ENCODE measurements around the gene DECR2. TPM values are rescaled to one million over a fixed set of nuclear protein-coding genes. Genes with fewer than 3 reads are reported as not detected.
"Not testable (repeated sequence)": the region's sequence is repeated elsewhere in the genome, so short reads cannot be mapped to it uniquely, and the experiment has no call there.

Gene DECR2
- total RNA-seq, 1 experiment from 2014 or later = 52.6 TPM

- Mint-ChIP-seq H3K4me3 (ENCODE audit: unreplicated experiment) (no peak overlapping the region), H3K27ac (ENCODE audit: unreplicated experiment) (peak overlapping the region; percentile 57), H3K9me3 (ENCODE audit: unreplicated experiment) (no peaks in the 10 kb centered on the region), H3K27me3 (ENCODE audit: insufficient read depth, unreplicated experiment) (no peaks in the 10 kb centered on the region), H3K4me1 (ENCODE audit: low read depth, unreplicated experiment) (no peaks in the 10 kb centered on the region), H3K36me3 (ENCODE audit: insufficient read depth, unreplicated experiment) (peaks cover 13% of the 10 kb centered on the region)
- TF ChIP-seq CTCF (IDR thresholded peaks at IDR 0.05; ENCODE audit: insufficient read depth in 1 of 2, low read depth in 1 of 2, low read length in 1 of 2, severe bottlenecking in 1 of 2, unreplicated experiment in 1 of 2) = no peak
- no peaks in the 10 kb centered on the region for H3K27me3 ChIP-seq (replicated peaks; ENCODE audit: control insufficient read depth, insufficient read depth, low read length)
- BruUV-seq (replicated peaks) = no TSS peak
- peaks cover 2% of the 10 kb centered on the region; the same call in 1 of the 2 replicates for H3K36me3 ChIP-seq (ENCODE audit: control insufficient read depth, insufficient read depth, low read length)
- no peak overlapping the region for H3K4me3 ChIP-seq (ENCODE audit: low read depth, low read length)
- DNase-seq = no peak
- ChIA-PET CTCF (no interaction called here), POLR2A (no interaction called here)
- H3K4me1 ChIP-seq = no peaks in the 10 kb centered on the region; the same call in 1 of the 2 replicates
- H3K9me3 ChIP-seq = no peaks in the 10 kb centered on the region
- intact Hi-C loops (cut with micrococcal nuclease; ENCODE audit: unreplicated experiment) = no loop called here
Measured at GRCh38 chr16:414395-415169, 12.9 kb downstream of the DECR2 start.

GRCh38 chr16:415170-415498, 13.4 kb downstream of the DECR2 start:
- H3K4me1 Mint-ChIP-seq (ENCODE audit: low read depth, unreplicated experiment); CTCF ChIA-PET; H3K27me3 Mint-ChIP-seq (ENCODE audit: insufficient read depth, unreplicated experiment); H3K4me3 ChIP-seq (ENCODE audit: low read depth, low read length); DNase-seq; H3K9me3 ChIP-seq; BruUV-seq (replicated peaks); POLR2A ChIA-PET; H3K9me3 Mint-ChIP-seq (ENCODE audit: unreplicated experiment); intact Hi-C loops (cut with micrococcal nuclease; ENCODE audit: unreplicated experiment); H3K36me3 ChIP-seq (ENCODE audit: control insufficient read depth, insufficient read depth, low read length); H3K4me1 ChIP-seq; H3K27me3 ChIP-seq (replicated peaks; ENCODE audit: control insufficient read depth, insufficient read depth, low read length); H3K4me3 Mint-ChIP-seq (ENCODE audit: unreplicated experiment): not testable (repeated sequence)
- H3K27ac Mint-ChIP-seq (ENCODE audit: unreplicated experiment) = peak overlapping the region; percentile 57
- peaks cover 10% of the 10 kb centered on the region for H3K36me3 Mint-ChIP-seq (ENCODE audit: insufficient read depth, unreplicated experiment)

GRCh38 chr16:422179-422578, 20.5 kb downstream of the DECR2 start:
- H3K4me3 Mint-ChIP-seq (ENCODE audit: unreplicated experiment); H3K4me3 ChIP-seq (ENCODE audit: low read depth, low read length); H3K9me3 Mint-ChIP-seq (ENCODE audit: unreplicated experiment); CTCF ChIA-PET; H3K36me3 ChIP-seq (ENCODE audit: control insufficient read depth, insufficient read depth, low read length); H3K27me3 ChIP-seq (replicated peaks; ENCODE audit: control insufficient read depth, insufficient read depth, low read length); H3K9me3 ChIP-seq; H3K27ac Mint-ChIP-seq (ENCODE audit: unreplicated experiment); POLR2A ChIA-PET; BruUV-seq (replicated peaks); H3K27me3 Mint-ChIP-seq (ENCODE audit: insufficient read depth, unreplicated experiment); DNase-seq; H3K36me3 Mint-ChIP-seq (ENCODE audit: insufficient read depth, unreplicated experiment); H3K4me1 ChIP-seq: not testable (repeated sequence)
- H3K4me1 Mint-ChIP-seq (ENCODE audit: low read depth, unreplicated experiment) = peaks cover 11% of the 10 kb centered on the region
- intact Hi-C loops (cut with micrococcal nuclease; ENCODE audit: unreplicated experiment) = loop anchor here (10.0 kb wide), 1 partner anchor 63 kb away; no protein-coding TSS in a partner anchor

- H3K4me1 Mint-ChIP-seq (ENCODE audit: low read depth, unreplicated experiment) = peaks cover 11% of the 10 kb centered on the region
- no peak overlapping the region for H3K27ac Mint-ChIP-seq (ENCODE audit: unreplicated experiment)
- ChIA-PET CTCF (interaction anchor here (1.5 to 1.7 kb wide), 2 partner anchors 22 to 73 kb away, joined by 3 to 5 read pairs; partner anchors contain the start of gene DECR2), POLR2A (no interaction called here)
- H3K36me3 ChIP-seq (ENCODE audit: control insufficient read depth, insufficient read depth, low read length) = no peaks in the 10 kb centered on the region
- H3K4me1 ChIP-seq = no peaks in the 10 kb centered on the region; the same call in 1 of the 2 replicates
- DNase-seq = no peak
- peak overlapping the region; percentile 50 for H3K4me3 ChIP-seq (ENCODE audit: low read depth, low read length)
- no peak for TF ChIP-seq CTCF (IDR thresholded peaks at IDR 0.05; ENCODE audit: insufficient read depth in 1 of 2, low read depth in 1 of 2, low read length in 1 of 2, severe bottlenecking in 1 of 2, unreplicated experiment in 1 of 2)
- intact Hi-C loops (cut with micrococcal nuclease; ENCODE audit: unreplicated experiment) = loop anchor here (10.0 kb wide), 1 partner anchor 61 kb away; no protein-coding TSS in a partner anchor
- H3K27me3 Mint-ChIP-seq (ENCODE audit: insufficient read depth, unreplicated experiment) = no peaks in the 10 kb centered on the region
- TSS peak; percentile 11 for BruUV-seq (replicated peaks)
- H3K9me3 Mint-ChIP-seq (ENCODE audit: unreplicated experiment) = no peaks in the 10 kb centered on the region
- H3K9me3 ChIP-seq = no peaks in the 10 kb centered on the region
- no peaks in the 10 kb centered on the region; the same call in 1 of the 2 replicates for H3K27me3 ChIP-seq (replicated peaks; ENCODE audit: control insufficient read depth, insufficient read depth, low read length)
- H3K4me3 Mint-ChIP-seq (ENCODE audit: unreplicated experiment) = peak overlapping the region; percentile 71
- no peaks in the 10 kb centered on the region for H3K36me3 Mint-ChIP-seq (ENCODE audit: insufficient read depth, unreplicated experiment)
Measured at GRCh38 chr16:424033-424622, 22.4 kb downstream of the DECR2 start.
